LNCAP (cell line): ENCODE measurements around the gene HSPA2.

Experiments
- CTCF ChIP-seq: fragments of 450-650 bp; IDR thresholded peaks from 2 replicates; pipeline ENCODE4 v1.5.1; 2017; ENCODE audit warnings: mild to moderate bottlenecking

HSPA2 gene

GRCh38 chr14:64556526-64556925, 16.0 kb downstream of the HSPA2 start:
- no peak for TF ChIP-seq CTCF

GRCh38 chr14:64561631-64562030, 21.1 kb downstream of the HSPA2 start:
- no peak for TF ChIP-seq CTCF

GRCh38 chr14:64562436-64562835, 21.9 kb downstream of the HSPA2 start:
- no peak for TF ChIP-seq CTCF

- no peak for TF ChIP-seq CTCF
Observed at GRCh38 chr14:64563696-64564095, 23.2 kb downstream of the HSPA2 start.

GRCh38 chr14:64566651-64567122, 26.1 kb downstream of the HSPA2 start:
- no peak for TF ChIP-seq CTCF

GRCh38 chr14:64569138-64569631, 28.6 kb downstream of the HSPA2 start:
- TF ChIP-seq CTCF, result no peak

GRCh38 chr14:64572386-64573104, 32.0 kb downstream of the HSPA2 start:
- no peak for TF ChIP-seq CTCF
